SU-DHL-6 (cell line): ENCODE results near the gene FTCD.

Experiments used
- H2AFZ ChIP-seq: fragments of 200-600 bp; sonication (generic); 2 replicates; pipeline ENCODE4 v1.6.1; 2014; ENCODE audit warnings: low read depth, mild to moderate bottlenecking, moderate library complexity, mixed read lengths, antibody characterized with exemption, low read length; ENCODE audit not compliant: severe bottlenecking
- H3F3A ChIP-seq: fragments of 200-600 bp; shearing (Covaris generic); 2 replicates; pipeline ENCODE4 v1.6.0; 2016; ENCODE audit warnings: antibody characterized with exemption, mild to moderate bottlenecking; ENCODE audit not compliant: insufficient read depth
- H3K27ac ChIP-seq: fragments of 200-600 bp; sonication (generic); 2 replicates; pipeline ENCODE4 v1.5.1; 2016; ENCODE audit warnings: low read depth, mild to moderate bottlenecking, low read length, moderate library complexity, mixed read lengths
- H3K27me3 ChIP-seq: fragments of 200-600 bp; sonication (generic), shearing (Covaris generic); 2 replicates; pipeline ENCODE4 v1.6.0; 2014; ENCODE audit warnings: mild to moderate bottlenecking, low read length
- H3K36me3 ChIP-seq: fragments of 200-600 bp; sonication (generic); 2 replicates; pipeline ENCODE4 v1.6.1; 2014; ENCODE audit warnings: mild to moderate bottlenecking, low read length, mixed read lengths
- H3K4me2 ChIP-seq: fragments of 300-600, 200-600 bp; shearing (Covaris generic), sonication (generic); 2 replicates; pipeline ENCODE4 v1.6.0; 2014; ENCODE audit warnings: low read length, low read depth, mild to moderate bottlenecking; ENCODE audit not compliant: poor library complexity, severe bottlenecking
- H3K4me3 ChIP-seq: fragments of 200-600 bp; sonication (generic); 2 replicates; pipeline ENCODE4 v1.5.1; 2014; ENCODE audit warnings: antibody characterized with exemption, low read length, mild to moderate bottlenecking, mixed read lengths; ENCODE audit not compliant: insufficient read depth, poor library complexity, severe bottlenecking
- H3K79me2 ChIP-seq: fragments of 200-600 bp; sonication (generic); 2 replicates; pipeline ENCODE4 v1.6.1; 2014; ENCODE audit warnings: mild to moderate bottlenecking, low read length, moderate library complexity; ENCODE audit not compliant: insufficient read depth
- H3K9ac ChIP-seq: fragments of 200-600 bp; sonication (generic); 2 replicates; pipeline ENCODE4 v1.7.0; 2014; ENCODE audit warnings: mild to moderate bottlenecking, low read length
- H3K9me2 ChIP-seq: fragments of 200-600 bp; sonication (generic); replicated peaks from 2 replicates; pipeline ENCODE4 v1.6.1; 2014; ENCODE audit warnings: low read length; ENCODE audit not compliant: insufficient read depth
- H3K9me3 ChIP-seq: fragments of 200-600 bp; sonication (generic); 2 replicates; pipeline ENCODE4 v1.6.1; 2014; ENCODE audit warnings: low read length, mixed read lengths; ENCODE audit not compliant: insufficient read depth
- H4K20me1 ChIP-seq: fragments of 200-600 bp; sonication (generic); 2 replicates; pipeline ENCODE4 v1.6.1; 2014; ENCODE audit warnings: low read depth, mild to moderate bottlenecking, antibody characterized with exemption, low read length, moderate library complexity, mixed read lengths
- CTCF ChIP-seq: fragments of 200-600 bp; sonication (generic); IDR thresholded peaks from one replicate; pipeline ENCODE4 v1.5.1; 2017; ENCODE audit warnings: antibody characterized with exemption, mild to moderate bottlenecking, low read length, moderate library complexity; ENCODE audit not compliant: insufficient read depth, poor library complexity, severe bottlenecking
- EZH2phosphoT487 ChIP-seq: fragments of 200-600 bp; sonication (generic), shearing (Covaris generic); conservative IDR thresholded peaks from 2 replicates; pipeline ENCODE4 v1.6.1; 2018; ENCODE audit warnings: mild to moderate bottlenecking, antibody characterized with exemption, low read length, moderate library complexity, mixed read lengths

The FTCD gene

GRCh38 chr21:46136739-46137349 lies 18.5 kb downstream of the FTCD start:
- no peaks in the 10 kb centered on the region for H3K36me3 ChIP-seq
- H3K4me3 ChIP-seq, result no peak overlapping the region
- H3K9me2 ChIP-seq, result no peaks in the 10 kb centered on the region
- TF ChIP-seq EZH2phosphoT487, result no peak
- H2AFZ ChIP-seq, result no peak overlapping the region
- H3K79me2 ChIP-seq, result no peaks in the 10 kb centered on the region
- no peaks in the 10 kb centered on the region for H3F3A ChIP-seq
- no peak overlapping the region for H3K27ac ChIP-seq
- no peak overlapping the region for H3K9ac ChIP-seq
- H3K9me3 ChIP-seq, result no peaks in the 10 kb centered on the region
- no peak overlapping the region for H3K4me2 ChIP-seq
- H4K20me1 ChIP-seq, result no peaks in the 10 kb centered on the region
- H3K27me3 ChIP-seq, result no peaks in the 10 kb centered on the region

- Histone ChIP-seq H3K27ac (no peak overlapping the region), H3K9ac (no peak overlapping the region), H4K20me1 (no peaks in the 10 kb centered on the region), H3K4me3 (no peak overlapping the region), H3K27me3 (no peaks in the 10 kb centered on the region), H3K4me2 (no peak overlapping the region), H3F3A (no peaks in the 10 kb centered on the region), H3K9me3 (no peaks in the 10 kb centered on the region), H2AFZ (no peak overlapping the region), H3K36me3 (no peaks in the 10 kb centered on the region), H3K9me2 (no peaks in the 10 kb centered on the region), H3K79me2 (no peaks in the 10 kb centered on the region)
- TF ChIP-seq CTCF (no peak), EZH2phosphoT487 (no peak)
These were observed 19.5 kb downstream of the FTCD start for GRCh38 chr21:46135782-46136395.

- Histone ChIP-seq H2AFZ (no peak overlapping the region), H3K27me3 (no peaks in the 10 kb centered on the region), H3K9me2 (no peaks in the 10 kb centered on the region), H3K79me2 (no peaks in the 10 kb centered on the region), H3K9me3 (no peaks in the 10 kb centered on the region), H3K9ac (no peak overlapping the region), H3K27ac (no peak overlapping the region), H3K36me3 (no peaks in the 10 kb centered on the region), H3K4me3 (no peak overlapping the region), H3K4me2 (no peak overlapping the region), H3F3A (no peaks in the 10 kb centered on the region), H4K20me1 (no peaks in the 10 kb centered on the region)
- TF ChIP-seq EZH2phosphoT487 (no peak), CTCF (no peak)
These were observed 23.3 kb downstream of the FTCD start for GRCh38 chr21:46131838-46132651.

GRCh38 chr21:46131588-46131837 lies 23.9 kb downstream of the FTCD start:
- Histone ChIP-seq H3K36me3 (no peaks in the 10 kb centered on the region), H3K4me3 (no peak overlapping the region), H3K9me2 (no peaks in the 10 kb centered on the region), H3K9ac (no peak overlapping the region), H4K20me1 (no peaks in the 10 kb centered on the region), H3F3A (no peaks in the 10 kb centered on the region), H2AFZ (no peak overlapping the region), H3K27me3 (no peaks in the 10 kb centered on the region), H3K4me2 (no peak overlapping the region), H3K9me3 (no peaks in the 10 kb centered on the region), H3K79me2 (no peaks in the 10 kb centered on the region), H3K27ac (no peak overlapping the region)
- no peak for TF ChIP-seq CTCF
